Uterus (tissue), 2 donors: ENCODE measurements around the gene KIAA1217.

Experiments
- POLR2A ChIP-seq, 2 donors: fragments of 450-650 bp; IDR thresholded peaks; one replicate each; pipeline ENCODE4 v1.6.1; 2016; ENCODE audit warnings: antibody characterized with exemption in 2 of 2, mild to moderate bottlenecking in 1 of 2, moderate library complexity in 1 of 2
- TF ChIP-seq, protein P1 (sequence below), 4 experiments: fragments of 200-600 bp in 2 of 4; fragments of 450-650 bp in 2 of 4; sonication (generic) in 2 of 4; IDR thresholded peaks; one replicate each; pipeline ENCODE4 v1.5.1; 2016 to 2019; ENCODE audit warnings: antibody characterized with exemption in 4 of 4, mild to moderate bottlenecking in 2 of 4, moderate library complexity in 1 of 4

DNA sequence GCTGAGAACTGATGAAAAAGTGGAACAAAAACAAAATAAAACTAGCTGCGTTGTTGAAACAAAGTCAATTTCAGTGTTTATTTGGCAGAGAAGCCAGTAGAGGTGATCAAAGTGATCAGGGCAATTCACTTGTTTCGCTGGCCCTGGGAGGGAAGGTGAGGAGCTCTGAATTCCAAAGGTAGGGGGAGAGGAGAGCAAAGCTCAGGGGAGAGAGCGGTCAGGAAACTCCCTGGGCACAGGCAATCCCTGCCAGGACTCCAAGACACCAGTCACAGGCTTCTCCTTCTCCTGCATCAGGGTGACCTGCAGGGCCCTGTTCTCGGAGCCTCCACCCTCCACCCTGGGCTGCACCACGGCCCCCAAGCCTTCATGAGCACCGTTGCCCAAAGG is 6.8 kb upstream of the KIAA1217 start:
- TF ChIP-seq, protein P1, sequence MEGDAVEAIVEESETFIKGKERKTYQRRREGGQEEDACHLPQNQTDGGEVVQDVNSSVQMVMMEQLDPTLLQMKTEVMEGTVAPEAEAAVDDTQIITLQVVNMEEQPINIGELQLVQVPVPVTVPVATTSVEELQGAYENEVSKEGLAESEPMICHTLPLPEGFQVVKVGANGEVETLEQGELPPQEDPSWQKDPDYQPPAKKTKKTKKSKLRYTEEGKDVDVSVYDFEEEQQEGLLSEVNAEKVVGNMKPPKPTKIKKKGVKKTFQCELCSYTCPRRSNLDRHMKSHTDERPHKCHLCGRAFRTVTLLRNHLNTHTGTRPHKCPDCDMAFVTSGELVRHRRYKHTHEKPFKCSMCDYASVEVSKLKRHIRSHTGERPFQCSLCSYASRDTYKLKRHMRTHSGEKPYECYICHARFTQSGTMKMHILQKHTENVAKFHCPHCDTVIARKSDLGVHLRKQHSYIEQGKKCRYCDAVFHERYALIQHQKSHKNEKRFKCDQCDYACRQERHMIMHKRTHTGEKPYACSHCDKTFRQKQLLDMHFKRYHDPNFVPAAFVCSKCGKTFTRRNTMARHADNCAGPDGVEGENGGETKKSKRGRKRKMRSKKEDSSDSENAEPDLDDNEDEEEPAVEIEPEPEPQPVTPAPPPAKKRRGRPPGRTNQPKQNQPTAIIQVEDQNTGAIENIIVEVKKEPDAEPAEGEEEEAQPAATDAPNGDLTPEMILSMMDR (IDR thresholded peaks at IDR 0.05): no peak
- no peak for TF ChIP-seq POLR2A (IDR thresholded peaks at IDR 0.05)
